AG04449 (cell line): ENCODE measurements around the gene SND1.

ENCODE experiments used
- CTCF ChIA-PET: fragments of 350-600 bp; formaldehyde crosslinking; extraction: SDS; loops from one replicate; lab custom pipeline; 2021; ENCODE audit warnings: antibody characterized with exemption; lab: Yijun Ruan, JAX
- POLR2A ChIA-PET: fragments of 400-600, 350-600 bp; formaldehyde crosslinking; extraction: SDS; loops from one replicate; lab custom pipeline; 2020; ENCODE audit warnings: antibody characterized with exemption, inconsistent platforms; lab: Yijun Ruan, JAX
- DNase-seq: peaks from one replicate; pipeline ENCODE4 v3.0.0-alpha.2; 2010; ENCODE audit warnings: low read depth, low spot score
- H3K4me3 ChIP-seq: 2 replicates; pipeline ENCODE4 v1.5.1; 2011; ENCODE audit warnings: low read depth, mild to moderate bottlenecking, control low read depth, low read length
- TF ChIP-seq, protein P1 (sequence below): IDR thresholded peaks from one replicate; pipeline ENCODE4 v1.5.1; 2011; ENCODE audit warnings: mild to moderate bottlenecking, moderate library complexity, low read length, control low read depth, inconsistent platforms; ENCODE audit not compliant: insufficient read depth; ENCODE audit errors: missing control alignments

Gene SND1

DNA sequence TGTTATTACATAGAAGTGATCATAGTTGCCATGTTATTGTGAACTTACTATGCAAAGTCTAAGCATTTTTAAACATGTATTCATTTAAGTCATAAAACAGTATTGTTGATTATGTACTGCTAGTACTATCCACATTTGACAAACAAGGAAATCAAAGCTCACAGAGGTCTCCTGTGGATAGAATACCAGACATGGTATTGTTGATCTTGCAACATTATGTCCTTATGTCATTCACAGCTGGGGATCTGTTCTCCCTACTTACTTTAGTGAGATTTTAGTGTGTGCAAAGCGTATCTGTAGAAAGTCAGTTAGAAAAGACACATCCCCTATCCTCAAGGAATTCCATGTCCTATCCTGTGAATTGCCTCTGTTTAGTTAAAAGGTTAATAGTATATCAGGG lies 106.1 kb downstream of the SND1 start:
- TF ChIP-seq, protein P1, sequence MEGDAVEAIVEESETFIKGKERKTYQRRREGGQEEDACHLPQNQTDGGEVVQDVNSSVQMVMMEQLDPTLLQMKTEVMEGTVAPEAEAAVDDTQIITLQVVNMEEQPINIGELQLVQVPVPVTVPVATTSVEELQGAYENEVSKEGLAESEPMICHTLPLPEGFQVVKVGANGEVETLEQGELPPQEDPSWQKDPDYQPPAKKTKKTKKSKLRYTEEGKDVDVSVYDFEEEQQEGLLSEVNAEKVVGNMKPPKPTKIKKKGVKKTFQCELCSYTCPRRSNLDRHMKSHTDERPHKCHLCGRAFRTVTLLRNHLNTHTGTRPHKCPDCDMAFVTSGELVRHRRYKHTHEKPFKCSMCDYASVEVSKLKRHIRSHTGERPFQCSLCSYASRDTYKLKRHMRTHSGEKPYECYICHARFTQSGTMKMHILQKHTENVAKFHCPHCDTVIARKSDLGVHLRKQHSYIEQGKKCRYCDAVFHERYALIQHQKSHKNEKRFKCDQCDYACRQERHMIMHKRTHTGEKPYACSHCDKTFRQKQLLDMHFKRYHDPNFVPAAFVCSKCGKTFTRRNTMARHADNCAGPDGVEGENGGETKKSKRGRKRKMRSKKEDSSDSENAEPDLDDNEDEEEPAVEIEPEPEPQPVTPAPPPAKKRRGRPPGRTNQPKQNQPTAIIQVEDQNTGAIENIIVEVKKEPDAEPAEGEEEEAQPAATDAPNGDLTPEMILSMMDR, result no peak
- POLR2A ChIA-PET, result no interaction called here
- no peak for DNase-seq
- CTCF ChIA-PET, result no interaction called here
- no peak overlapping the region for H3K4me3 ChIP-seq

- CTCF ChIA-PET, result no interaction called here
- no peak for DNase-seq
- H3K4me3 ChIP-seq, result no peak overlapping the region
- POLR2A ChIA-PET, result no interaction called here
- TF ChIP-seq, protein P1, result no peak
These were observed 106.9 kb downstream of the SND1 start for GRCh38 chr7:127758845-127759244.

DNA sequence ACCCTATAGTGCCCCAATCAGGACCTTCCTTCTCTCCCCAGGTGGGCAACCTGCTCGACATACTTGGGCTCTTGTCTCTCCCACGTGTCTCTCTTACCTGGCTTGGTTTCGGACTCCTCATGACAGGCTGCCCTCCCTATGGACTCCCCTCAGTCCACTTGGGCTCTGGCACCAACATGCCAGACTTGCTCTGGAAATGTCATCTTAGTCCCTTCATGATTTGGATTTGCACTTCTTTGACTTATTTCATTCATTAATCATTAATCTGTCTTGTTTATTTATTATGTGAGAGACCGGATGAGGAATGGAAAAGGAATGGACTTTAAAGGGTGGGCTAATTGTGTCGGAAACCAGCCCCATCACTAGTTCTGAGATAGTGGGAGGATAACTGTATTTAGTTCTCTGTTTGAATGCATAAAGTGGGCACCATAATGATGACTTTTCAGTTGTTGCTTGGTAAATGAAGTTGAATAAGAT lies 108.0 kb downstream of the SND1 start:
- POLR2A ChIA-PET, result no interaction called here
- no peak overlapping the region for H3K4me3 ChIP-seq
- CTCF ChIA-PET, result interaction anchor here (0.9 kb wide), 1 partner anchor 52 kb away, joined by 4 read pairs; no protein-coding TSS in a partner anchor
- no peak for DNase-seq
- TF ChIP-seq, protein P1, result no peak

DNA sequence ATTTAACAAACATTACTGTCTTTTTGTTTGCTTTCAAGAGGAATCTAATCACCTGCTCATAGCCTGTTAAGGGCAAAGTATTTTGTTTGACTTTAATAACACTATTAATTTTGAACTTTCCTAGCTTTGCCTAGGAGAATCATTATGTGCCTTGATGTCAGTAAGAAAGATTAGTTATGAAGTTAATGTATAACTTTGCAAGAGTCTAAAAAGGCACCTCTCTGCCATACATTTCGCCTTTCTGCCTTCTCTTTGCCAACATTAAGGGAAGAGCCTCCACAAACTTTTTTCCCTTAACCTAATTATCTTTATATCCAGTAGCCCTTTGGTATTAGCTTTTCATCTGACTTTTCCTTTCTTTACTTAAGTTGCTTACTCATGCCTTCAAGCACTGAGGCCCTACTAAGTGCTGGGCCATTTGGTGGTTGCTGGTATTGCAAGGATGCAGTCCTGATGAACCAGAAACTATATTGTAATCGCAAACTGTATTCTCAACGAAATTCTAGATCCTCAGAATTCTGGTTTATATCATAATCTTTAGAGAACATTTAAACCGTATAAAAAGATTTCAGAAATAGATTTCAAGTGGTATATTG lies 108.5 kb downstream of the SND1 start:
- ChIA-PET POLR2A (no interaction called here), CTCF (interaction anchor here (1.3 kb wide), 1 partner anchor 52 kb away, joined by 4 read pairs; no protein-coding TSS in a partner anchor)
- H3K4me3 ChIP-seq, result no peak overlapping the region

GRCh38 chr7:127761196-127761595 lies 109.2 kb downstream of the SND1 start:
- H3K4me3 ChIP-seq, result no peak overlapping the region
- TF ChIP-seq, protein P1, result no peak
- CTCF ChIA-PET, result interaction anchor here (1.3 kb wide), 1 partner anchor 53 kb away, joined by 4 read pairs; no protein-coding TSS in a partner anchor
- POLR2A ChIA-PET, result no interaction called here
- no peak for DNase-seq

More for the DNA sequence above, 108.5 kb downstream of the SND1 start:
- no peak for DNase-seq
- TF ChIP-seq, protein P1, result no peak

GRCh38 chr7:127764681-127765080 lies 112.7 kb downstream of the SND1 start:
- ChIA-PET POLR2A (no interaction called here), CTCF (interaction anchor here (0.8 to 1.2 kb wide), 2 partner anchors 16 to 57 kb away, joined by 3 to 4 read pairs; no protein-coding TSS in a partner anchor)
- no peak overlapping the region for H3K4me3 ChIP-seq
- DNase-seq, result no peak
- TF ChIP-seq, protein P1, result no peak
